ENCODE results near the gene GSTCD. TPM values are rescaled to one million over a fixed set of nuclear protein-coding genes. Genes with fewer than 3 reads are reported as not detected.

Gene GSTCD
- total RNA-seq, 1 donor from 2014 or later, result 17.1 TPM

- no peak for FAIRE-seq
- Histone ChIP-seq H3K4me3 (ENCODE audit: low read depth, low read length) (no peak overlapping the region), H3K36me3 (ENCODE audit: control insufficient read depth, insufficient read depth, low read length) (no peaks in the 10 kb centered on the region), H3K27me3 (ENCODE audit: control insufficient read depth, insufficient read depth, low read length) (no peaks in the 10 kb centered on the region)
- TF ChIP-seq CTCF (IDR thresholded peaks at IDR 0.05; ENCODE audit: insufficient read depth, low read length, severe bottlenecking), result no peak
- DNase-seq (ENCODE audit: low read depth), result no peak
Measured at GRCh38 chr4:105831189-105831588, 122.6 kb downstream of the GSTCD start.

GRCh38 chr4:105835177-105835576 is 126.6 kb downstream of the GSTCD start:
- Histone ChIP-seq H3K27me3 (ENCODE audit: control insufficient read depth, insufficient read depth, low read length) (no peaks in the 10 kb centered on the region), H3K36me3 (ENCODE audit: control insufficient read depth, insufficient read depth, low read length) (no peaks in the 10 kb centered on the region), H3K4me3 (ENCODE audit: low read depth, low read length) (no peak overlapping the region)
- DNase-seq (ENCODE audit: low read depth) (no peak), FAIRE-seq (no peak)
- TF ChIP-seq CTCF (IDR thresholded peaks at IDR 0.05; ENCODE audit: insufficient read depth, low read length, severe bottlenecking), result no peak

- Histone ChIP-seq H3K27me3 (ENCODE audit: control insufficient read depth, insufficient read depth, low read length) (no peaks in the 10 kb centered on the region), H3K4me3 (ENCODE audit: low read depth, low read length) (no peak overlapping the region), H3K36me3 (ENCODE audit: control insufficient read depth, insufficient read depth, low read length) (no peaks in the 10 kb centered on the region)
- no peak for TF ChIP-seq CTCF (IDR thresholded peaks at IDR 0.05; ENCODE audit: insufficient read depth, low read length, severe bottlenecking)
- FAIRE-seq, result no peak
- DNase-seq (ENCODE audit: low read depth), result no peak
Measured at GRCh38 chr4:105836537-105836936, 128.0 kb downstream of the GSTCD start.

- H3K4me3 ChIP-seq (ENCODE audit: low read depth, low read length), result no peak overlapping the region
- H3K36me3 ChIP-seq (ENCODE audit: control insufficient read depth, insufficient read depth, low read length), result no peaks in the 10 kb centered on the region
- FAIRE-seq (no peak), DNase-seq (ENCODE audit: low read depth) (no peak)
- no peak for TF ChIP-seq CTCF (IDR thresholded peaks at IDR 0.05; ENCODE audit: insufficient read depth, low read length, severe bottlenecking)
- H3K27me3 ChIP-seq (ENCODE audit: control insufficient read depth, insufficient read depth, low read length), result no peaks in the 10 kb centered on the region
Measured at GRCh38 chr4:105837037-105837436, 128.5 kb downstream of the GSTCD start.

- no peak for DNase-seq (ENCODE audit: low read depth)
- Histone ChIP-seq H3K36me3 (ENCODE audit: control insufficient read depth, insufficient read depth, low read length) (no peaks in the 10 kb centered on the region), H3K27me3 (ENCODE audit: control insufficient read depth, insufficient read depth, low read length) (no peaks in the 10 kb centered on the region), H3K4me3 (ENCODE audit: low read depth, low read length) (no peak overlapping the region)
- no peak for FAIRE-seq
- TF ChIP-seq CTCF (IDR thresholded peaks at IDR 0.05; ENCODE audit: insufficient read depth, low read length, severe bottlenecking), result no peak
Measured at GRCh38 chr4:105838082-105838481, 129.5 kb downstream of the GSTCD start.

- no peak for FAIRE-seq
- Histone ChIP-seq H3K36me3 (ENCODE audit: control insufficient read depth, insufficient read depth, low read length) (no peaks in the 10 kb centered on the region), H3K27me3 (ENCODE audit: control insufficient read depth, insufficient read depth, low read length) (no peaks in the 10 kb centered on the region), H3K4me3 (ENCODE audit: low read depth, low read length) (no peak overlapping the region)
- TF ChIP-seq CTCF (IDR thresholded peaks at IDR 0.05; ENCODE audit: insufficient read depth, low read length, severe bottlenecking), result no peak
- DNase-seq (ENCODE audit: low read depth), result no peak
Measured at GRCh38 chr4:105840426-105841174, 132.0 kb downstream of the GSTCD start.

Data from bronchial epithelial cell (primary cell).